Nucleus accumbens (tissue), 56 donors: ENCODE results near the gene ALLC.

Experiments used
- DNase-seq, 56 donors: peaks; one replicate each; lab custom pipeline; 2025; lab: John Stamatoyannopoulos, UW

Gene ALLC

DNA sequence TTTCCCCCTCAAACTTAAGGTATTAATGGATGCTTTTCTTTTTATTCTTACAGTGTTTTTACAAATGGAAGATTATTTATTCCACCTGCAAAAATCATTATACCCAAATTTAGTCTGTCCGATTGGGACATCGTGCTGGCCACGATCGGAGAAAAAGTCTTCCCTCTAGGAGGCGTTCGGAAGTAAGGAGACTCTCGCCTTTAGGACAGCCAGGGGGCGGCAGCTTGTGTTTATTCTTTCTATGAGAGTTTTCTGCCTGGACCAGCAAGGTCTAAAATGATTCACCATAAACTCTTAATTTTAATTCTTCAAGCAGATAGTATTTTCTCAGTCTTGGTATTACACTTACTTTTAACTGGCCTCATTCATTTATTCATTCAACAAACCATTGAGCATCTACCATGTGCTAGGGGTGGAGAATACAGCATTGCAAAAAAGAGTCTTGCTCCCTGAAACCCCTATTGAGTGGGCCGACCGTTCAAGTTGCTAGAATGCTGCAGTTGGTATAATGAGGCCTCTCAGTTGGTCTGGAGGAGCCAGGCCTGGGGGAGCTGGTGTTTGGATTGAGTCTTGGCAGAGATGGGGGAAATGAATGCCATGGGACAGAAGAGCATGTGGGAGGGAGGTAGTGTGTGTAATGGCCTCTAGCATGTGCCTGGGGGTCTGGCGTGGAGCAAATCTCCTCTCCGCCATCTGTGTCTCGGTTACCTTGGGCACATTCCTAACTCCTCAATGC lies 84.0 kb downstream of the ALLC start:
- no peak for DNase-seq

DNA sequence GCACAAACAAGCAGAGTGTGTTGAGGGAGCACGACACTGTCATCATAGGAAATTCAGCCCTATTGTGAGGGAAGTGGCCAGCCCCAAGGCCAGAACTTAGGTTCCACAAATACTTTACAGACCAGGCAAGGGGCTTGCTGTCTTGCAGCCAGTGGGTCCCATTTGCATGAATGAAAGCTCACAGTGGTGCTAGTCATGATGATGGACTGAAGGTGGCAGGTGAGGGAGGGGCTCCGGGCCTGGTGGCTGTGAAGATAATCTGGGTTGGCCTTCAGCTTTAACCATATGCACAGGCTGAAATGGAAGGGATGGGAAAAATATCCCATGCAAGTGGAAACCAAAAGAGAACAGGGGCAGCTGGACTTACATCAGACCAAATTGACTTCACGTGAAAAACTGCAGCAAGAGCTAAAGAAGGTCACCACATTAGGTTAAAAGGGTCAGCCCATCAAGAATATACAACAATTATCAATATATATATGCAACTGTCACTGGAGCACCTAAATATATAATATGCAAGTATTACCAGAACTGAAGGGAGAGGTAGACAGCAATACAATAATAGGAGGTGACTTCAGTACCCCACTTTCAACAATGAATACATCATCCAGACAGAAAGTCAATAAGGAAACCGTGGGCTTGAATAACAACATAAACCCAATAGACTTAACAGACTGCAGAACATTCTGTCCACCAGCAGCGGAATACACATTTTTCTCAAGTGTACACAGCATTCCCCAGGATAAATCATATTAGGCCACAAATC lies 84.9 kb downstream of the ALLC start:
- no peak for DNase-seq

DNA sequence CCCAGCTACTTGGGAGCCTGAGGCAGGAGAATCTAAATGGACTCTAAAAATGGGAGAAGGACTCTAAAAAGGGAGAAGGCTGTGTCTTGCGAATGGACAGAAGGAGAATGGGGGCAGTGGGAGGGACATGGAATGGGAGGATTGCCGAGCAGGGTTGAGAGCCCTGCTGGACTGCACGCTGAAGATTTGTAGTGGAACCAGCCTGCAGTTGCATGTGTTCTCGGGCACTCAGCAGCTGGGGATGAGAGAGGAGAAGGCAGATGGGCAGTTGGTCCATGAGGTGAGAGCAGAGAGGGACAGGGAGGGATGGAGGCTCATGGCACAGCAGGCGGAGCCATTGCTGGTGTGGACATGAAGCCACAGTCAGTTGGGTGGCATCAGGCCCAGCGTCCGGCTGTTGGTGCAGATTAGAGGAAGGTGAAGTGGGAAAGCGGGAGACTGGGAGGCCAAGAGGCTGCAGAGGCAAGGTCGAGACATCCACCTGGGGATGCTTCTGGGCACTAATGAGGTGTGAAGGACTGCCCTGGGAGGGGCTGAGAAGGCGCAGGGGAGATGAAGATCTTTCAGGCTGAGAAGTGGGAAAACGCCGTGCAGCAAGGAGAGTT lies 86.1 kb downstream of the ALLC start:
- DNase-seq = no peak

GRCh38 chr2:3745920-3746319 lies 87.9 kb downstream of the ALLC start:
- DNase-seq = no peak

- DNase-seq = no peak
Measured at GRCh38 chr2:3747032-3747654, 89.1 kb downstream of the ALLC start.

GRCh38 chr2:3747826-3748225 lies 89.8 kb downstream of the ALLC start:
- DNase-seq = no peak

DNA sequence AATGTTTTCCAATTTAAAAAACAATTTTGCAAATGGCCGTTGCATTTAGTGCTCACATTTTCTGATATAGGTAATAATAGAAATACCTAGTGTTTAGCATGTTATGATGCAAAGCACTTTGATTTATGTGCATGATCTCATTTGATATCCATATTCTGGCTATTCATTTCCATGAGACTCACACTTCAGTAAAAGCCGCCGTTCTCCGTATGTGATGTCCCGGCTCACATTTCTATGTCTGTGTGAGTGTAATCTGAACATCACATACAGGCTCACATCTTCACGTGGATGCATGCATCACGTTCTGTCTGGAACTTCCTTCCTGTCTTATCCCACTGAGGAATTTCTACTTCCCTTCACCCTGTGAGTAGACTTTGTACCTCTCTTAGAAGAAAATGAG lies 91.2 kb downstream of the ALLC start:
- no peak for DNase-seq

DNA sequence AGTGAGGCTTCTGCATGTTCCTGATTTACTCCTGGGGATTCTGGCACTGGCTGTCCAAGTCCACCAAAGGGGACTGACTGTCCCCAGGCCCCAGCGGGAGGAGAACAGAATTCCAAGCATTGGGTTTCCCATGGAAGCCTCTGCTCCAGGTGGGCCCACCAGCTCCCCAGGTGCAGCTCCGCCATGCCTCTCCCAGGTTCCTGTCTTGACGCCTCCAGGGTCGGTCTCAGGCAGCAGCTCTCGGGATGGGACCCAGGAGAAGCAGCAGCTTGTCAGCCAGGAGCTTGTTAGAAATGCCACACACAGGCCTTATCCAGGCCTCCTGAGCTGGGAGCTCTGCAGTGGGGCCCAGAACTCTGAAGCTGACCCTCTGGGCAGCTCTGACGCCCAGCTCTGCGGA lies 93.3 kb downstream of the ALLC start:
- DNase-seq = no peak

DNA sequence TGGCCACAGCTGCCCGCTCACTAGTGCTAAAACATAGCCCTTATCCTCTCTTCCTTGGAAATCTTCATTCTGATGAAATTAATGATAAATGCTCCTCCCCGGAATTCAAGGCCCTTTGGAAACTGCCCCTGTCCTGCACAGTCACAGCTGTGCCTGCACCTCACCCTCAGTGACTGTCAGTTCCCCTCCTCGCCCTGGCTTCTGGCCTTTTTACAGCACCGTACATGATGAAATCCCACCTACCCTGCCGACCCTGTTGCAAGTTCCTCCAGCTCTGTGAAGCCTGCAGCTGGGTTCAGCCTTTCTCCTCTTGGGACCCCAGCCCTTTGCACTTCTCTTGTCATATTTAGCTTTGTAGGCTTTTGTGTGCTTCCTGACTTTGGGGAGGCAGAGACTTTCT lies 93.8 kb downstream of the ALLC start:
- DNase-seq = no peak
